Natural killer cell (primary cell): ENCODE measurements around the gene MKNK1. TPM values are rescaled to one million over a fixed set of nuclear protein-coding genes. Genes with fewer than 3 reads are reported as not detected.
A peak's percentile ranks its signal among the peaks of the same experiment; 100 is the strongest.

Source experiments
- ATAC-seq, 3 donors: fragments of 150-1000 bp in 2 of 3; fragments of 200-7000 bp in 1 of 3; cut with Tn5 transposase; 1 replicate in 1 of 3; 2 replicates in 2 of 3; pipeline ENCODE4 v1.10.0; 2021; ENCODE audit warnings: mild to moderate bottlenecking in 2 of 3, moderate library complexity in 2 of 3
- DNase-seq, 2 donors: peaks; one replicate each; pipeline versions ENCODE4 v3.0.0 to v3.0.0-alpha.2; 2013 to 2021; ENCODE audit warnings: mixed read lengths in 1 of 2
- H3K27ac ChIP-seq: one replicate; pipeline ENCODE4 v1.5.1; 2013; ENCODE audit warnings: mild to moderate bottlenecking, low read length
- H3K27me3 ChIP-seq: one replicate; pipeline ENCODE4 v1.6.1; 2013; ENCODE audit warnings: low read length; ENCODE audit not compliant: control insufficient read depth, insufficient read depth
- H3K36me3 ChIP-seq: one replicate; pipeline ENCODE4 v1.6.1; 2013; ENCODE audit warnings: low read length; ENCODE audit not compliant: control insufficient read depth, insufficient read depth
- H3K4me1 ChIP-seq: one replicate; pipeline ENCODE4 v1.6.1; 2013; ENCODE audit warnings: low read length; ENCODE audit not compliant: control insufficient read depth, insufficient read depth
- H3K4me3 ChIP-seq: one replicate; pipeline ENCODE4 v1.5.1; 2013; ENCODE audit warnings: low read length
- H3K9me3 ChIP-seq: one replicate; pipeline ENCODE4 v1.6.1; 2013; ENCODE audit warnings: low read length; ENCODE audit not compliant: control insufficient read depth, insufficient read depth
- H3K27ac Mint-ChIP-seq, 2 donors: one replicate each; pipeline ENCODE4 v1.8.0; 2022; ENCODE audit warnings: mild to moderate bottlenecking in 2 of 2, mixed read lengths in 2 of 2, moderate library complexity in 1 of 2
- H3K27me3 Mint-ChIP-seq, 2 donors: one replicate each; pipeline ENCODE4 v1.8.0; 2022; ENCODE audit warnings: low read depth in 2 of 2, mixed read lengths in 2 of 2
- H3K36me3 Mint-ChIP-seq: one replicate; pipeline ENCODE4 v1.8.0; 2022; ENCODE audit warnings: mixed read lengths
- H3K4me1 Mint-ChIP-seq, 2 donors: one replicate each; pipeline ENCODE4 v1.8.0; 2022; ENCODE audit warnings: mixed read lengths in 2 of 2
- H3K4me3 Mint-ChIP-seq: one replicate; pipeline ENCODE4 v1.8.0; 2022; ENCODE audit warnings: mild to moderate bottlenecking, moderate library complexity, mixed read lengths
- H3K9me3 Mint-ChIP-seq, 2 donors: one replicate each; pipeline ENCODE4 v1.8.0; 2022; ENCODE audit warnings: mixed read lengths in 2 of 2
- CTCF ChIP-seq: fragments of 200-600 bp; IDR thresholded peaks from one replicate; pipeline ENCODE4 v1.8.0; 2022; ENCODE audit warnings: antibody characterized with exemption
- WGBS: methylation state at CpG from one replicate; pipeline ENCODE4 v1.1.7; 2013; ENCODE audit warnings: missing lambda C conversion rate; ENCODE audit not compliant: insufficient coverage; 5-methylcytosine and 5-hydroxymethylcytosine counted together
- intact Hi-C: fragments of 100-400 bp; cut with micrococcal nuclease; formaldehyde crosslinking; loops from one replicate; pipeline ENCODE4 v1.14.2; 2022
- total RNA-seq, 4 donors: library from RNA; stranded (reverse); fragments of 120-200 nt in 1 of 4; gene quantifications; one replicate each; pipeline versions ENCODE4 v1.2.3 to v1.2.4, GENCODE V29; 2013 to 2022

MKNK1 gene
- total RNA-seq, 3 donors from 2014 or later (not counting 1 experiment from before 2014, with no cell fraction given), result 59.5 to 81.5 (median 65.5) TPM

GRCh38 chr1:46583494-46583893 lies 20.6 kb downstream of the MKNK1 start:
- Mint-ChIP-seq H3K9me3 (no peaks in the 10 kb centered on the region), H3K27me3 (no peaks in the 10 kb centered on the region), H3K4me3 (no peak overlapping the region), H3K4me1 (peaks cover 24 to 35% of the 10 kb centered on the region in 2 donors), H3K27ac (peak overlapping the region; percentile 84), H3K36me3 (no peaks in the 10 kb centered on the region)
- H3K4me1 ChIP-seq, result peaks cover 21% of the 10 kb centered on the region
- TF ChIP-seq CTCF, result no peak
- H3K36me3 ChIP-seq, result peaks cover 38% of the 10 kb centered on the region
- intact Hi-C loops, result no loop called here
- ATAC-seq, result no peak
- no peaks in the 10 kb centered on the region for H3K27me3 ChIP-seq
- H3K27ac ChIP-seq, result no peak overlapping the region
- no peaks in the 10 kb centered on the region for H3K9me3 ChIP-seq
- DNase-seq, result no peak
- WGBS, result 91% methylated on average over 5 of the region's 5 CpGs
- H3K4me3 ChIP-seq, result no peak overlapping the region

DNA sequence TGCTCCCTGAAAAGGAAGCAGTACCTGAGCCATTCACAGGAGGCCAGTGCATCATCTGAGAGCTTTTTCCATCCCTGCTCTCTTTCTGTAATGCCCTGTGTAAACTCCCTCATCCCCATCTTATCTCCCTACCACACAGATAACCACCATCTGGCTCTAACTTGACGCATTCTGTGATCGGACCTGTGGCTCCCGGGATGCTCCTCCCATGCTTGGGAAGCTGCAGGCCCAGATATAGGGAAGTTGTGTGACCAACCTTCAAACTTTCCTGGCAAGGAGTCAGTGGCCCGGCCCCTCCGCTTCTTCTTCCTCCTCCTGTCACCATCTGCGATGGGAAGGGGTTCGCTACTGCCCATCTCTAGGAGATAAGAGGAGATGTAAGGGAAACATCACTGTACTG lies 21.1 kb downstream of the MKNK1 start:
- H3K27ac Mint-ChIP-seq, result peak overlapping the region; percentile 84
- Histone ChIP-seq H3K36me3 (peaks cover 40% of the 10 kb centered on the region), H3K4me3 (no peak overlapping the region), H3K9me3 (no peaks in the 10 kb centered on the region), H3K4me1 (peaks cover 21% of the 10 kb centered on the region), H3K27me3 (no peaks in the 10 kb centered on the region), H3K27ac (no peak overlapping the region)
- H3K4me3 Mint-ChIP-seq, result no peak overlapping the region
- WGBS, result 91% methylated on average over 3 of the region's 7 CpGs
- ATAC-seq (no peak), DNase-seq (no peak)
- H3K36me3 Mint-ChIP-seq, result no peaks in the 10 kb centered on the region
- TF ChIP-seq CTCF, result no peak
- H3K4me1 Mint-ChIP-seq, result peaks cover 24 to 35% of the 10 kb centered on the region in 2 donors
- H3K9me3 Mint-ChIP-seq, result no peaks in the 10 kb centered on the region
- intact Hi-C loops, result no loop called here
- no peaks in the 10 kb centered on the region for H3K27me3 Mint-ChIP-seq

DNA sequence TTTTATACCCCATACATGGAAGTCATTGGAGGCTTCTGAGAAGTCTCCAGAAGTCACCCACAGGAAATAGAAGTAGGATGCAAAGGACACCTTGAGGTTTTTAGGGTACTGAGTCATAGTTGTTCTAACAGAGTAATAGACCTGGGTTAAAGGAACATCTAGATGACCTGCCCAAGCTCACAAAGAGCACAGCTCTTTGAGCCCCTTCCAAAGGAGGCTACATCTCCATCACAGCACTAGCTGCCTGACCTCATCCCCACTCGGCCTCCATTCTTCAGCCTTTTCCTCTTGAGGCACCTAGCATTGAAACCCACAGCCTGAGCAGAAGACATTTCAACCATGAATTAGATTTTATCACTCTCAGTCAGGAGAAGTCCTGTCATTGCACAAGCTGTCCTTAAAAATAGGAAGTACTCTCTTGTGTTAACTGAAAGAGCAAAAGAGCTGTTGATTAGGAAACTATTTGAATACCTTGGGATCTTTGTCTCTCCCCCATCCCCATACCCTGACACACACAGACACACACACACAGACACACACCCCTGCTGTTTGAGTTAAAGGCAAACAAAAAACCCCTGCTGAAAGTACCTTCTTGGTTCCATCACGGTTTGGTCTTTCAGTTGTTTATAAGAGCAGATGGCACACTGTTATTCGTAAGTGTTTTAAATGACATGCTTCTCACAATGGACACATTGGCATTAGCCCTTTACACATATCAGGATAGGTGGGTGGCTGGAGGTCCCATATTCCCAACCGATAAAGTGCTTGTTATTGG lies 22.2 kb downstream of the MKNK1 start:
- Histone ChIP-seq H3K27ac (no peak overlapping the region), H3K4me1 (peaks cover 21% of the 10 kb centered on the region), H3K4me3 (no peak overlapping the region), H3K27me3 (no peaks in the 10 kb centered on the region), H3K36me3 (peaks cover 46% of the 10 kb centered on the region), H3K9me3 (no peaks in the 10 kb centered on the region)
- peaks cover 24 to 35% of the 10 kb centered on the region in 2 donors for H3K4me1 Mint-ChIP-seq
- DNase-seq (peak in 1 of 2 donors; percentile 17), ATAC-seq (peak; percentile 38 to 80 (median 58))
- H3K9me3 Mint-ChIP-seq, result no peaks in the 10 kb centered on the region
- H3K27me3 Mint-ChIP-seq, result no peaks in the 10 kb centered on the region
- intact Hi-C loops, result no loop called here
- no peaks in the 10 kb centered on the region for H3K36me3 Mint-ChIP-seq
- H3K27ac Mint-ChIP-seq, result peak overlapping the region; percentile 84
- WGBS, result 78% methylated on average over 4 of the region's 4 CpGs
- TF ChIP-seq CTCF, result no peak
- H3K4me3 Mint-ChIP-seq, result peak overlapping the region; percentile 61
